ENCODE data around the gene SIGLEC1.

GRCh38 chr20:3678856-3679720 is 33.3 kb downstream of the SIGLEC1 start:
- TF ChIP-seq CTCF (conservative IDR thresholded peaks at IDR 0.05; ENCODE audit: low read depth, low read length) (no peak), EZH2phosphoT487 (IDR thresholded peaks at IDR 0.05; ENCODE audit: borderline replicate concordance, low read length) (no peak), EZH2 (IDR thresholded peaks at IDR 0.05; ENCODE audit: low read length, unreplicated experiment) (no peak)
